Type B pancreatic cell (in vitro differentiated cells): ENCODE data around the gene STPG1. TPM values are rescaled to one million over a fixed set of nuclear protein-coding genes. Genes with fewer than 3 reads are reported as not detected.

Source experiments
- DNase-seq: peaks from one replicate; pipeline ENCODE4 v3.0.0; 2021; ENCODE audit warnings: mixed read lengths; ENCODE audit not compliant: unreplicated experiment; ENCODE audit errors: extremely low spot score
- H3K27ac Mint-ChIP-seq: 2 replicates; pipeline ENCODE4 v1.8.0; 2021; ENCODE audit warnings: mild to moderate bottlenecking, mixed read lengths
- H3K27me3 Mint-ChIP-seq: 2 replicates; pipeline ENCODE4 v1.8.0; 2021; ENCODE audit warnings: mixed read lengths
- H3K36me3 Mint-ChIP-seq: 2 replicates; pipeline ENCODE4 v1.8.0; 2021; ENCODE audit warnings: mixed read lengths
- H3K4me1 Mint-ChIP-seq: one replicate; pipeline ENCODE4 v1.8.0; 2021; ENCODE audit warnings: mixed read lengths; ENCODE audit not compliant: unreplicated experiment
- H3K4me3 Mint-ChIP-seq: 2 replicates; pipeline ENCODE4 v1.8.0; 2021; ENCODE audit warnings: mild to moderate bottlenecking, mixed read lengths
- H3K9me3 Mint-ChIP-seq: 2 replicates; pipeline ENCODE4 v1.8.0; 2021; ENCODE audit warnings: mixed read lengths
- total RNA-seq: library from RNA; stranded (reverse); gene quantifications from 2 replicates; pipeline ENCODE4 v1.2.1, GENCODE V29; 2021; ENCODE audit warnings: low replicate concordance
- TF ChIP-seq, protein P1 (sequence below): fragments of 200-600 bp; sonication (generic); conservative IDR thresholded peaks from 2 replicates; pipeline ENCODE4 v1.5.0; 2021; ENCODE audit warnings: antibody characterized with exemption, mild to moderate bottlenecking

STPG1 gene
- total RNA-seq, 1 donor from 2014 or later: 8.7 TPM

DNA sequence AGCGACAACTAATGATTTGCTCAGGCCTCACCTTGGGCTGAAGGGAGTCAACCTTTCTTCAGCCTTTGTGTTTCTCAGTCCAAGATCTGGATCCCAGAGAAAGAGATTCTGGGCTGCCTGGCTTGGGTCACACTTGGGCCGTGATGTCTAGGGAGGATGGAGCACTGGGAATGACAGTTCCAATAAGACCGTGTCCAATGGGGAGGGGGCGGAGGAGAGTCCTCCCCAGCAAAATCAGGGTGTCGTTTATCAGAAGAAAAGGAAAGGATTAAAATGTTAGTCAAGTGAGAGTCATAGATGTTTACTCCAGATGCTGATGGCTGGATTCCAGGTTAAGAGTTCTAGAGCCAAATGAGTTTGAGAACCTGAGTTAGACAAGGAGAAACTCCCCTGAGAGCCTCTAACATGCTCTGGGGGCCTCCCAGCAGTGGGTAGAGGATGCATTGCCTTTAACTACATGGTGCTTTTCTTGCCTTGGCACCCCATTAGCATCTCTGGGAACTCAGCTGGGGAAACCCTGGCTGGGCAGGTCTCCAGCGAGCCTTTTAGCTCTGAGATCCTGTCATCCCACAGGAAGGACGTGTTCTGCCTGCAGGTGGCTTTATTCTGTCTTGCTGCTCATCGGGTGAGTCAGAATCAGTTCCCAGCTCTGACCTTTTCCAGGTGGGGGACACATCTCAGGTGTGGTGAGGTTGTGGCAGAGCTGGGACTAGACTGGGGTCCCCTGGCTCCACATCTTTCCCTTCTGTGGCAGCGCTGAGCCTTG, 24.2 kb upstream of the STPG1 start:
- Mint-ChIP-seq H3K9me3 (no peaks in the 10 kb centered on the region), H3K27me3 (no peaks in the 10 kb centered on the region), H3K4me3 (no peak overlapping the region), H3K36me3 (peaks cover 3% of the 10 kb centered on the region), H3K4me1 (peaks cover 14% of the 10 kb centered on the region), H3K27ac (no peak overlapping the region)
- TF ChIP-seq, protein P1, sequence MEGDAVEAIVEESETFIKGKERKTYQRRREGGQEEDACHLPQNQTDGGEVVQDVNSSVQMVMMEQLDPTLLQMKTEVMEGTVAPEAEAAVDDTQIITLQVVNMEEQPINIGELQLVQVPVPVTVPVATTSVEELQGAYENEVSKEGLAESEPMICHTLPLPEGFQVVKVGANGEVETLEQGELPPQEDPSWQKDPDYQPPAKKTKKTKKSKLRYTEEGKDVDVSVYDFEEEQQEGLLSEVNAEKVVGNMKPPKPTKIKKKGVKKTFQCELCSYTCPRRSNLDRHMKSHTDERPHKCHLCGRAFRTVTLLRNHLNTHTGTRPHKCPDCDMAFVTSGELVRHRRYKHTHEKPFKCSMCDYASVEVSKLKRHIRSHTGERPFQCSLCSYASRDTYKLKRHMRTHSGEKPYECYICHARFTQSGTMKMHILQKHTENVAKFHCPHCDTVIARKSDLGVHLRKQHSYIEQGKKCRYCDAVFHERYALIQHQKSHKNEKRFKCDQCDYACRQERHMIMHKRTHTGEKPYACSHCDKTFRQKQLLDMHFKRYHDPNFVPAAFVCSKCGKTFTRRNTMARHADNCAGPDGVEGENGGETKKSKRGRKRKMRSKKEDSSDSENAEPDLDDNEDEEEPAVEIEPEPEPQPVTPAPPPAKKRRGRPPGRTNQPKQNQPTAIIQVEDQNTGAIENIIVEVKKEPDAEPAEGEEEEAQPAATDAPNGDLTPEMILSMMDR: no peak
- DNase-seq: no peak

DNA sequence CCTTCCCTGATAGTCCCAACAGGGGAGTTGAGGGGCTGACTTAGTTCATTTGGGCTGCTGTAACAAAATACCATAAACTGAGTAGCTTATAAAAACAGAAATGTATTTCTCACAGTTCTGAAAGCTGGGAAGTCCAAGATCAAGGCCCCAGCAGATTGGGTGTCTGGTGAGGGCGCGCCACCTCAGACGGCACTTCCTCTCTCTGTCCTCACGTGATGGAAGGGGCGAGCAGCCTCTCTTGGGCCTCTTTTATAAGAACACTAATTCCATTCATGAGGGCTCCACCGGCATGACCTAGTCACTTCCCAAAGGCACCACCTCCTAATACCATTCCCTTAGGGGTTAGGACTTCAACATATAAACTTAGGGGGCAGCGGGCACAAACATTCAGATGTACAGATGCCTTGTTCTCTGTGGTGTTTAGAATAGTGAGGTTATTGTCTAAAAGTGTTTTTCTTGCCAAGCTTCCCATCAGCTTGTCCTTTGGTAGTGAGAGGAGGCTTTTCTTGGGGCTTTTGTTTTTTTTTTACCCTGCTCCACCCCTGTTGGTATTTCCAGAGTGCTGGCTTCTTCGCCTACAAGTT, 22.3 kb upstream of the STPG1 start:
- Mint-ChIP-seq H3K4me1 (peaks cover 8% of the 10 kb centered on the region), H3K4me3 (no peak overlapping the region), H3K9me3 (no peaks in the 10 kb centered on the region), H3K27ac (no peak overlapping the region), H3K27me3 (no peaks in the 10 kb centered on the region), H3K36me3 (peaks cover 3% of the 10 kb centered on the region)
- TF ChIP-seq, protein P1: no peak
- DNase-seq: no peak

DNA sequence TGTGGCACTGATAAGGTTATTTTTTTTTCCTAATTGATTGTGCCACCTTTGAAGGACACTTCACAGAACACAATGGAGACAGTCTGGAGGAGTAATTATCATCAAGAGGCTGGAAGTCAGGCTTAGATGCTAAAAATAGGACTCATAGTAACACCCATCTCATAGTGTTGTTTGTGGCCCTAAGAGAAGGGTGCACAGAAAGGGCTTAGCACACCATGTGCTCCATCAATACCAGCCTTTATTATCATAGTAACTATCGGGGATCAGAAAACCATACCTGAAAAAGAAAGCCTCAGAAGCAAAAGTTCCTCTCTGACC, 13.9 kb upstream of the STPG1 start:
- no peak for DNase-seq
- peaks cover 12% of the 10 kb centered on the region for H3K36me3 Mint-ChIP-seq
- no peaks in the 10 kb centered on the region for H3K27me3 Mint-ChIP-seq
- no peak overlapping the region for H3K4me3 Mint-ChIP-seq
- TF ChIP-seq, protein P1: no peak
- H3K27ac Mint-ChIP-seq: no peak overlapping the region
- no peaks in the 10 kb centered on the region for H3K4me1 Mint-ChIP-seq
- no peaks in the 10 kb centered on the region for H3K9me3 Mint-ChIP-seq

DNA sequence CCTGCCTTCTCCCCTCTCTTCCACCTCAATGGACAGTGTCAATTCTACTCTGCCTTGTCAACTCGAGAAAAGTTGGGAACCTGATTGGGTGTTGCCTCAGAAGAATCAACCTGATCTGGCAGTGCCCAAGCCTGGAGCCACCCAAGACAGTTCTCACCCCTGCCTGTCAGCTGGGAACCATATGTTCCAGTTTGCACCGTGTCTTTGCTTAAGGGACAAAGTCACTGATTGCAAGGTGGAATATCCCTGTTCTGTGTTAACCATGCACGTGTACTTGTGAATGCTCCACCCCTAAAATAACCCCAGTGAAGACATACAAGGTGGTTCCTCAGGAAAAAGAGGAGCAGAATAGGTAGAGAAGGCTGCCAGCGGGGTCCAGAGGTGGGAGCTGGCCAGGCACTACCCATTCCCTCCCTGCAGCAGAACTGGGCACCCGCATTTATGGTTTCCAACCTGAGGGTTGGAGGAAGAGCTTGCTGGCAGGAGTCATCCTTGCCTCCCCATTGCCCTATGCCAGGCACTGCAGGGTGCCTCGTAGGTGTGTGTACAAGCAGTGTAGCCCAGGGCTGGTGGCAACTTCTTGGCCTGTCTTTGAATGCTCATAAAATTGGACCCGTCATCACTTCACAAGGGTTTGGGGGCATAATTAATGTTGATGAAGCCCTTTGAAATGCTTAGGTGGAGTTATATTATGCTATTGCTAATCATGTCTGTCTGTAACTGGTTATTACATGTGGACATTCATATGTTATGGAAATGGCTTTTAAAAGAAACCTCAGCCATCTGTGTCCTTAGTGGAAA, 13.4 kb upstream of the STPG1 start:
- no peak overlapping the region for H3K27ac Mint-ChIP-seq
- H3K36me3 Mint-ChIP-seq: peaks cover 13% of the 10 kb centered on the region
- H3K27me3 Mint-ChIP-seq: no peaks in the 10 kb centered on the region
- TF ChIP-seq, protein P1: no peak
- no peaks in the 10 kb centered on the region for H3K4me1 Mint-ChIP-seq
- H3K9me3 Mint-ChIP-seq: no peaks in the 10 kb centered on the region
- H3K4me3 Mint-ChIP-seq: no peak overlapping the region
- DNase-seq: no peak

DNA sequence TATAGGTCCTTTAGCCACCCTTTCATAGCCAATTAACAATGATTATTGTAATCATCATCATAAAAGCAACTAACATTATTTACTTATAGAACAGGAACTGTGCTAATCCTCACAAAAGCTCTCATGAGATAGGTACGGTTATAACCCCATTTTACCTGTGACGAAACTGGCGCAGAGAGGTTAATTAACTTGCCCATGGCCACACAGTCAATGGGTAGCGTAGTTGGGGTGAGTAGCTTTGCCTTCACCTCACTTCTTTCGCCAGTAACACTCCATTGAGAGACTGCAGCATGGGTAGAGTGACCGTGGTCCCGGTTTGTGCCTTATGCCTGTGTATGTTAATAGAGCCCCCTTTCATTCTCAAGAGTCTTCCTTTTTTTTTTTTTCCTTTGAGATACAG, 12.3 kb upstream of the STPG1 start:
- H3K27me3 Mint-ChIP-seq: no peaks in the 10 kb centered on the region
- no peaks in the 10 kb centered on the region for H3K9me3 Mint-ChIP-seq
- peaks cover 13% of the 10 kb centered on the region for H3K36me3 Mint-ChIP-seq
- no peak for DNase-seq
- no peak overlapping the region for H3K4me3 Mint-ChIP-seq
- H3K27ac Mint-ChIP-seq: no peak overlapping the region
- H3K4me1 Mint-ChIP-seq: no peaks in the 10 kb centered on the region
- TF ChIP-seq, protein P1: no peak
